ENCODE measurements around the gene CEACAM4.

CEACAM4 gene

DNA sequence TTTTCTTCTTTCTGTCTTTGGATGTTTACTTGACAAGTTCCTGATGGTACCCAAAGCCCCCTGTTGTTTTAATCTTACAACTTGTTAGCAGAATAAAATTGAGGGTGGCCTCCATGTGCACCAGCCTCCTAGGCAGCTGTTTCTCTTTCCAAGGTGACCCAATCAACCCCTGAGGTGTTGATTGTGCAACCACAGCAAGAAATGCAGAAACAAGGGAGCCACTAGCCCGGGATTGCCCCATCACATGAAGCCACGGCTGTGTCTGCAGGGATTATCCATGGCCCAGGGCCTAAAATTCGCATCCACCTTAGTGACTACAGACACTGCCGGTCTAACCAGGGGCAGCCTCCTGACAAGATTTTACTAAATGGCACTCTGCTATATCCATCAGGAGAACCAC lies 14.4 kb downstream of the CEACAM4 start:
- no peak overlapping the region for H3K4me3 Mint-ChIP-seq
- peaks cover 70% of the 10 kb centered on the region for H3K27me3 Mint-ChIP-seq
- H3K36me3 Mint-ChIP-seq (ENCODE audit: insufficient read depth) = no peaks in the 10 kb centered on the region
- DNase-seq (ENCODE audit: low spot score in 2 of 2) = no peak
- no peaks in the 10 kb centered on the region for H3K9me3 Mint-ChIP-seq
- H3K27ac Mint-ChIP-seq (ENCODE audit: low read depth) = no peak overlapping the region
- ATAC-seq (replicated peaks; ENCODE audit: extremely low read depth, poor library complexity, severe bottlenecking) = no peak
- no peaks in the 10 kb centered on the region for H3K4me1 Mint-ChIP-seq

DNA sequence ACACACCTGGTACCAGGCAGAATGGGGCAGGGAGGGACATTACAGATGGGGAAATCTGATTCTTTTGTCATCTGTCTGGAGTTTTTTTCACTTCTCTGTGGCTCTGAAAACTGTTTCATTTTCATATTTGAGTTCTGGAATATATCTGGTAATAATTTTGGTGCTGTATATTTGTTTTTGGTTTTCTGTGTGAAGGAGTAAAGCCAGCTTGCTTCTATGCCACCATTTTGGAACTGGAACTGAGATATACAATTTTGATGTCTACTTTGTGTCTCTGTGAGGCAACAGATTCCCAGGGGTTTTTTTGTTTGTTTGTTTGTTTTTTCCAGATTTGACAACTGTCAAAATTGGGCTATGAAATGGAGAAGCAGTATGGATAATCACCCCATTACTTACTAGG lies 16.1 kb downstream of the CEACAM4 start:
- Mint-ChIP-seq H3K27ac (ENCODE audit: low read depth) (no peak overlapping the region), H3K27me3 (peaks cover 65% of the 10 kb centered on the region), H3K36me3 (ENCODE audit: insufficient read depth) (no peaks in the 10 kb centered on the region)

DNA sequence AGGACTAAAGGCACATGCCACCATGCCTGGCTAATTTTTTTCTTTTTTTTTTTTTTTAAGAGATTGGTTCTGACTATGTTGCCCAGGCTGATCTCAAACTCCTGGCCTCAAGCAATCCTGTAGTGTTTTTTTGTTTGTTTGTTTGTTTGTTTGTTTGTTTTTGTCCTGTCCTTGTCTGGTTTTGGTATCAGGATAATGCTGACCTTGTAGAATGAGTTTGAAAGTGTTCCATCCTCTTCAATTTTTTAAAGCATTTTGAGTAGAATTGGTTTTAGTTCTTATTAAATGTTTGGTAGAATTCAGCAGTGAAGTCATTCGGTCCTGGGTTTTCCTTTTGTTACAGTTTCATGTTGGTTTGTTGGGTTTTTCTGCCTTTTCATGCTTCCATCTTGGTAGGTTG lies 19.2 kb downstream of the CEACAM4 start:
- no peaks in the 10 kb centered on the region for H3K36me3 Mint-ChIP-seq (ENCODE audit: insufficient read depth)
- H3K4me3 Mint-ChIP-seq = no peak overlapping the region
- H3K27ac Mint-ChIP-seq (ENCODE audit: low read depth) = no peak overlapping the region
- no peak for DNase-seq (ENCODE audit: low spot score in 2 of 2)
- no peaks in the 10 kb centered on the region for H3K4me1 Mint-ChIP-seq
- H3K27me3 Mint-ChIP-seq = peaks cover 38% of the 10 kb centered on the region
- no peaks in the 10 kb centered on the region for H3K9me3 Mint-ChIP-seq
- no peak for ATAC-seq (replicated peaks; ENCODE audit: extremely low read depth, poor library complexity, severe bottlenecking)

More for the DNA sequence above, 16.1 kb downstream of the CEACAM4 start:
- no peaks in the 10 kb centered on the region for H3K9me3 Mint-ChIP-seq
- no peaks in the 10 kb centered on the region for H3K4me1 Mint-ChIP-seq
- no peak overlapping the region for H3K4me3 Mint-ChIP-seq
- DNase-seq (ENCODE audit: low spot score in 2 of 2) = no peak
- no peak for ATAC-seq (replicated peaks; ENCODE audit: extremely low read depth, poor library complexity, severe bottlenecking)

DNA sequence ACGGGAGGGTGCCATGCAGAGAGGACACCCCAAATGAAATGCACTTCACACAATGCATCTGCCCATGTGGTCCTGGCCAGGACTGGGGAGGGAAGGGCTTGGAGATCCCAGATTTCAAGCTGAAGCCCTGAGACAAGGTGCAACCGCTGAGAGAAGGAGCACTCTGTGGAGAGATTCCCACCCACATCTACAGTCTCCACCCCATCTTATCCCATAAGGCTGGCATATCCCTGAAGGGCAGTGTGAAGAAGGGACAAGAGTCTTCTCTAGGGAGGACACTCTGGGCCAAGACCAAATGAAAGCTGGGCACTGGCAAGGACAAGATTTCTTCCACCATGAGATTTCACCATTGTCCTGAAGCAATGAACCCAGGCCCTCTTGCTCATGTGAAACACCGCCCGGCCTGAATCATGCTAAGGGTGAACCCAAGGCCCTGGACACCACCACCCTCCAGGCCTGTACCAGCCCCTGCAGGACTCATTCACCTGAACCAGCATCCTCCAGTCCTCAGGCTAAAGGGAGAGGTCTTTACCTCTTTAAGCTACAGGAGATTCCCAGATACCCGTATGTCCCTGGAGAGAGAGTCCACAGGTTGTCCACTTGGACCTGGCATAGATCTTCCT lies 20.5 kb downstream of the CEACAM4 start:
- ATAC-seq (replicated peaks; ENCODE audit: extremely low read depth, poor library complexity, severe bottlenecking) (no peak), DNase-seq (ENCODE audit: low spot score in 2 of 2) (no peak)
- Mint-ChIP-seq H3K27me3 (peaks cover 45% of the 10 kb centered on the region), H3K4me3 (no peak overlapping the region), H3K27ac (ENCODE audit: low read depth) (no peak overlapping the region), H3K9me3 (no peaks in the 10 kb centered on the region), H3K4me1 (no peaks in the 10 kb centered on the region), H3K36me3 (ENCODE audit: insufficient read depth) (no peaks in the 10 kb centered on the region)

DNA sequence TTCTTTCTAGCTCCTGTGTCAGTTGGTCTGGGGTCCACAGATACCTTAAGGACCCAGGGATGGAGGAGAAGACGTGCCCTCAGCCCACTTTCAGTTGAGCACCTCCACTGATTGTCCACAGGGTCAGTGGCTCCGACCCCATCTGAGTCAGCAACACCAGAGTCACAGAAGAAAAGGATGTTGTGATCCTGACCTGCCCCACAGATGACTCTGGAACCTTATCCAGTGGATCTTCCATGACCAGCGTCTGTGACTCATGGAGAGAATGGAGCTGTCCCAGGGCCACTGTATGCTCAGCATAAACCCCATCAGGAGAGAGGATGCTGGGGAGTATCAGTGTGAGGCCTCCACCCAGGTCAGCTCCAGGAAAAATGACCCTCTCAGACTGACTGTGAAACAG lies 22.0 kb downstream of the CEACAM4 start:
- DNase-seq (ENCODE audit: low spot score in 2 of 2) (no peak), ATAC-seq (replicated peaks; ENCODE audit: extremely low read depth, poor library complexity, severe bottlenecking) (no peak)
- no peak overlapping the region for H3K4me3 Mint-ChIP-seq
- H3K4me1 Mint-ChIP-seq = no peaks in the 10 kb centered on the region
- H3K9me3 Mint-ChIP-seq = no peaks in the 10 kb centered on the region
- peaks cover 46% of the 10 kb centered on the region for H3K27me3 Mint-ChIP-seq
- H3K27ac Mint-ChIP-seq (ENCODE audit: low read depth) = no peak overlapping the region
- H3K36me3 Mint-ChIP-seq (ENCODE audit: insufficient read depth) = no peaks in the 10 kb centered on the region

DNA sequence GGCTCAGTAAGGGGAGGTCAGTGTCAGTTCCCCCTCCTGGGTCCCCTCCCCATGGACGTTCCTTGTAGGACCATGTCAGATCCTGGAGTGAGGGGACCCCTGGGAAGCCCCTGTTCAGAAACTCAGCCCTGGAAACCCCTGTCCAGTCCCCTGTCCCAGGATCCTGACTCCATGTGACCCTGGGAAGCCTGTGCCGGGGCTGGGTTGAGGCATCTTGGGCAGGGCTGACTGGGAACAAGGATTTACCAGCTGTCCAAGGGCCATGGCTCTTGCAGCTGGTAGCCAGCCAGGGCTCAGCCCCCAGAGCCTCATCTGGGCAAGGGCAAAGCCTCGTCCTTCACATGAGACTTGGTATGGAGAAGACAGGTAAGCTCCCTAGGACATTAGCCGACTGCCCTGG lies 25.1 kb downstream of the CEACAM4 start:
- ATAC-seq (replicated peaks; ENCODE audit: extremely low read depth, poor library complexity, severe bottlenecking) = no peak

DNA sequence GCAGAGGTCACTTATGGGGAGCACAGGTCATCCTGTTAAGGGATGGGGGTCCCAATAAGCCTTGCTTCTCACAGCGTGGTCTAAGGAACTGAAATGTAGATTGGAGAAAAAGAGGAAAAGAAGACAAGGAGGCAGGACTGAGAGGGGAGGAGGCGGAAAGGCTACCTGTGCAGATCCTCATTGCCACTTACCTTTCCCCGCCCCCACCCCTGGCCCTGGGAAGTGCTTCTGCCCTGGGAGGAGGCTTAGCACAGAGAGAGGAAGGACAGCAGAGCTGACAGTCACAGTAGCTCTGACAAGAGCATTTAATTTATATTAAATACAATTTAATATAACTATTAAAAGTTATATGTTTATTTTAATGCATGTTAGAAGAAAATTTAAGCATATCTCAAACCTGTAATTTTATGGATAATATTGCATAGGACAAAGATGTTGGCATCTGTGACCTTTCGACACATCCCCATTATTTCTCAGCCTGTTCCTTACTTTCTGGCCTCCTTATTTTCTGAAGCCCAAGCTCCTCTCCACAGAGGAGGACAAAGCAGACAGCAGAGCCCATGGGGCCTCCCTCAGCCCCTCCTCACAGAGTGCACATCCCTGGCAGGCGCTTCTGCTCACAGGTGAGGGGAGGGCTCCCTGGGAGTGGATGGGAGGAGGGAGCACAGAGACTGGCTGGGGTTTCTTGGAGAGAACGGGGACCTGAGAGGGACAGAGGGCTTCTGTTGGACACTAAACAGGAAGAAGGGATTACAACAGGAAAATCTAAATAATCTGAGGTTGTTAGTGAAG lies 27.5 kb downstream of the CEACAM4 start:
- ATAC-seq (replicated peaks; ENCODE audit: extremely low read depth, poor library complexity, severe bottlenecking) = no peak
- H3K4me1 Mint-ChIP-seq = peaks cover 12% of the 10 kb centered on the region
- peaks cover 66% of the 10 kb centered on the region for H3K27me3 Mint-ChIP-seq
- no peaks in the 10 kb centered on the region for H3K36me3 Mint-ChIP-seq (ENCODE audit: insufficient read depth)
- H3K27ac Mint-ChIP-seq (ENCODE audit: low read depth) = no peak overlapping the region
- H3K9me3 Mint-ChIP-seq = no peaks in the 10 kb centered on the region
- DNase-seq (ENCODE audit: low spot score in 2 of 2) = no peak
- H3K4me3 Mint-ChIP-seq = no peak overlapping the region

More for the DNA sequence above, 25.1 kb downstream of the CEACAM4 start:
- Mint-ChIP-seq H3K36me3 (ENCODE audit: insufficient read depth) (no peaks in the 10 kb centered on the region), H3K27me3 (peaks cover 51% of the 10 kb centered on the region), H3K4me3 (no peak overlapping the region), H3K27ac (ENCODE audit: low read depth) (no peak overlapping the region), H3K9me3 (no peaks in the 10 kb centered on the region), H3K4me1 (peaks cover 6% of the 10 kb centered on the region)
- DNase-seq (ENCODE audit: low spot score in 2 of 2) = no peak

DNA sequence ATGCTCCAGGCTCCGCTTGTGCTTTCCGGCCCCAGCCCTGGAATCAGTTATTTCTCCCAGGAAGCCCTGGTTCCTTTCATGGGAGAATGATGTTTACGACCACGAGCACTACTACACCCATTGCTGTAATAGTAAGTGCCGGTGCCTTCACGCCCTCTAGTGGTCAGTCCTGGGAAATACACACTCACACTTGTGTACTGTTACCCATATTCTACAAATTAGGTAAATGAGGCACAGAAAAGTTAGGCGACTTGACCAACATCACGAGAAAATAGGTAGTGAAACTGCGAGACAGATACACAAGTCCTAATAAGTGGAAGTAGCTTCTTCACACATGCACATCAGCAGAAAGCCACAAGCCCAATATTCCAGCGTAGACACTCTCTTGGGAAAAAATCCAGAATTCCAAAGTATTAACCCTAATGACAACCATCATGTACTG lies 29.3 kb downstream of the CEACAM4 start:
- Mint-ChIP-seq H3K36me3 (ENCODE audit: insufficient read depth) (no peaks in the 10 kb centered on the region), H3K27ac (ENCODE audit: low read depth) (no peak overlapping the region), H3K4me1 (peaks cover 12% of the 10 kb centered on the region), H3K4me3 (no peak overlapping the region), H3K9me3 (no peaks in the 10 kb centered on the region), H3K27me3 (peaks cover 69% of the 10 kb centered on the region)
- DNase-seq (ENCODE audit: low spot score in 2 of 2) (peak; percentile 65 to 67), ATAC-seq (replicated peaks; ENCODE audit: extremely low read depth, poor library complexity, severe bottlenecking) (peak; percentile 81)

DNA sequence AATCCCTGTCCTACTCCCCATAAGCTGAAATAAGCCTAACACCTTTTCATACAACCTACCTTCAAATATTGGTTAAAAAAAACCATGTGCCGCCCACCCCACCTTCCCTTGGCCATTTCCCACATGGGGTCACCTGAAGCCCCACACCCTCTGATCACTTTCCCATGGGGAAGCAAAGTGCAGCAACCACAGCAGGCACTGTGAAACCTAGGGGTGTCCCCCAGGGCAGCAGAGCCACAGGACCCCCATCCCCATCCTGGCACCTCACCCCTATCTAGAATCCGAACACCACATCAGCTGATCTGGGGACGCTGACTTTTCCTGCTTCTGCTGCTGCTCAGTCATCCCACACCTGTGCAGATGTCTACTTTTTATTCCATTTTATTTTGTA lies 31.0 kb downstream of the CEACAM4 start:
- no peak for DNase-seq (ENCODE audit: low spot score in 2 of 2)

DNA sequence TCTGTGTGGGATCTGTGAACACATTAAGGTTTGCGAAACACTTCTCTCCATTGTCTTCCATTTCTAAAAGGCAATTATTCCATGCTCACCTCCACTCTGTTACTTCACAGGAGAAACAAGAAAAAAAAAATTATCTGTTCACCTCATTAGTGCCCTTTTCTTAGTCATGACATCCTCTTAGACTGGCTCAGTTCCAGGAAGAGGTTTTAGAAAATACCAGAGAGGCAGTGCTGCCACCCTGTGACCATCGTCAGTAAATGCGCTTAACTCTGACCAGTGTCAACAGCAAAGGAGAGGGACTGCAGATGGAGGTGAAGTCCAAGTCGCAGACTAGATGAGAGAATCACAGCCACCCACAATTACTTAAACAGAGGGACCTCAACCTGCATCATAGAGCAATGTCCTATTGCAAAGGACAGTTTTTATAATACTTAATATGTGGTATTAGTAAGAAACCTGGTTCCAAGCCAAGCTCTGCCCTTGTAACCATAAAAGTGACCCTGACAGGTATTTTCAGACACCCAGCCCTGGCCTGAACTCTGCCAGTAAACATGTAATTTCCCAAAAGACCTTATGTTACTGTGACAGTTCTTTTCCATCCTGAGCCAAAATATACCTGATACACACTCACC lies 31.5 kb downstream of the CEACAM4 start:
- DNase-seq (ENCODE audit: low spot score in 2 of 2) (peak; percentile 37 to 53), ATAC-seq (replicated peaks; ENCODE audit: extremely low read depth, poor library complexity, severe bottlenecking) (peak; percentile 78)
- peaks cover 17% of the 10 kb centered on the region for H3K4me1 Mint-ChIP-seq
- no peaks in the 10 kb centered on the region for H3K9me3 Mint-ChIP-seq
- no peaks in the 10 kb centered on the region for H3K36me3 Mint-ChIP-seq (ENCODE audit: insufficient read depth)
- no peak overlapping the region for H3K4me3 Mint-ChIP-seq
- no peak overlapping the region for H3K27ac Mint-ChIP-seq (ENCODE audit: low read depth)
- peaks cover 62% of the 10 kb centered on the region for H3K27me3 Mint-ChIP-seq

More for the DNA sequence above, 31.0 kb downstream of the CEACAM4 start:
- ATAC-seq (replicated peaks; ENCODE audit: extremely low read depth, poor library complexity, severe bottlenecking) = no peak
- no peaks in the 10 kb centered on the region for H3K9me3 Mint-ChIP-seq
- no peak overlapping the region for H3K4me3 Mint-ChIP-seq
- H3K27ac Mint-ChIP-seq (ENCODE audit: low read depth) = no peak overlapping the region
- peaks cover 62% of the 10 kb centered on the region for H3K27me3 Mint-ChIP-seq
- peaks cover 17% of the 10 kb centered on the region for H3K4me1 Mint-ChIP-seq
- H3K36me3 Mint-ChIP-seq (ENCODE audit: insufficient read depth) = no peaks in the 10 kb centered on the region

DNA sequence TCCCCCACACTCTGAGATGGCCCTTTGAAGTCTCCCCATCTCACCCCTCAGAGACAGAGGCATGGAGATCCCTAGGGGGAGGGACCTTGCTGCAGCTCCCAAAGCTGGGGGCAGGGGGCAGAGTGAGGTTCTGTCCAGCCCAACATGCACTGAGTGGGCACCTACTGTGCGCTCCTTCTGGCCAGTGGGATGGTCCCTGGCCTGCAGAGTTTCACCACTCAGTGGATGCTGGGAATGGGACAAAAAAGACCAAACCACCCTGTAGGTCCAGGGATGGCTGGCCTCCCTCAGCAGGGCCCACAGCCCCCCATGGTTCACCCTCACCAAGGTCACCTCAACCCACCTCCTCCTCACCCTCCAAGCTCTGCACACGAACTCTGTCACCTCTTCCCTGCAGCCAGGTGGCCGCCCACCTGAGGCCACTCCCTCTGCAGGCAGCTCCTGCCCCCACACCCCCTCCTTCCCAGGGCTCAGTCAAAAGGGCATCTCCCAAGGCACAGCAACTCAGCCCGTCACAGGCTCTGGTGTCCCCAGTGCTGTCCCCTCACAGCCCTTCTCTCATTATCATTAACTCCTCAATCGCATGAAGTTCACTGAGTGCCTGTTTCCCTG lies 34.8 kb downstream of the CEACAM4 start:
- H3K9me3 Mint-ChIP-seq = no peaks in the 10 kb centered on the region
- H3K27me3 Mint-ChIP-seq = peaks cover 49% of the 10 kb centered on the region
- no peaks in the 10 kb centered on the region for H3K36me3 Mint-ChIP-seq (ENCODE audit: insufficient read depth)
- ATAC-seq (replicated peaks; ENCODE audit: extremely low read depth, poor library complexity, severe bottlenecking) (no peak), DNase-seq (ENCODE audit: low spot score in 2 of 2) (no peak)
- H3K4me3 Mint-ChIP-seq = no peak overlapping the region
- H3K4me1 Mint-ChIP-seq = peaks cover 11% of the 10 kb centered on the region
- no peak overlapping the region for H3K27ac Mint-ChIP-seq (ENCODE audit: low read depth)

DNA sequence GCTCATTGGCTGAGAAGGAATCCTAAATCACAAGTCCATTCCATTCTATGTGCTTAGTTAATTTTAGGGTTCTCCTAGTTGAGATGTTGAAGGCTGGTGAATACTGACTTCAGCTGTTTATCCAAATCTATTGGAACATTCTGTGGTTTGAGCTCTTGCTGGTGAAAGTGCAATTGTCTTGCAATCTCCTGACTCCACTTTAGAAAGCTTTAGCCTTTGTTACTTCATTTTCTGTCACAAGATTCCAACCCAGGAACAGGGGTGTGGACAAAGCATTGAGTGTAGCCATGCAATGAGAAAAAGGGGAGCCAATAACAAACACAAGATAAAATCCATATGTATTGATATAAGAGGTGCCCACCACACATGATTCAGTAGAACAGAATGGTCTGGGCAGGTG lies 35.9 kb downstream of the CEACAM4 start:
- no peak for ATAC-seq (replicated peaks; ENCODE audit: extremely low read depth, poor library complexity, severe bottlenecking)

More for the DNA sequence above, 35.9 kb downstream of the CEACAM4 start:
- Mint-ChIP-seq H3K4me1 (peaks cover 11% of the 10 kb centered on the region), H3K36me3 (ENCODE audit: insufficient read depth) (no peaks in the 10 kb centered on the region), H3K4me3 (no peak overlapping the region), H3K9me3 (no peaks in the 10 kb centered on the region), H3K27me3 (peaks cover 38% of the 10 kb centered on the region), H3K27ac (ENCODE audit: low read depth) (no peak overlapping the region)
- DNase-seq (ENCODE audit: low spot score in 2 of 2) = no peak

Measured in central memory CD8-positive, alpha-beta T cell (primary cell).